A673 (cell line): ENCODE results near the gene USP25.

Experiments
- EZH2 ChIP-seq: fragments of 200-600 bp; sonication (generic); IDR thresholded peaks from 2 replicates; pipeline ENCODE4 v1.6.1; 2017; ENCODE audit warnings: borderline replicate concordance, low read depth, mild to moderate bottlenecking, mixed read lengths, antibody characterized with exemption, low read length; ENCODE audit not compliant: poor library complexity, severe bottlenecking
- TF ChIP-seq, protein P1 (sequence below): fragments of 300-800, 200-600 bp; sonication (generic); conservative IDR thresholded peaks from 2 replicates; pipeline ENCODE4 v1.5.1; 2017; ENCODE audit warnings: low read depth, mild to moderate bottlenecking, antibody characterized with exemption, low read length, moderate library complexity, mixed read lengths

DNA sequence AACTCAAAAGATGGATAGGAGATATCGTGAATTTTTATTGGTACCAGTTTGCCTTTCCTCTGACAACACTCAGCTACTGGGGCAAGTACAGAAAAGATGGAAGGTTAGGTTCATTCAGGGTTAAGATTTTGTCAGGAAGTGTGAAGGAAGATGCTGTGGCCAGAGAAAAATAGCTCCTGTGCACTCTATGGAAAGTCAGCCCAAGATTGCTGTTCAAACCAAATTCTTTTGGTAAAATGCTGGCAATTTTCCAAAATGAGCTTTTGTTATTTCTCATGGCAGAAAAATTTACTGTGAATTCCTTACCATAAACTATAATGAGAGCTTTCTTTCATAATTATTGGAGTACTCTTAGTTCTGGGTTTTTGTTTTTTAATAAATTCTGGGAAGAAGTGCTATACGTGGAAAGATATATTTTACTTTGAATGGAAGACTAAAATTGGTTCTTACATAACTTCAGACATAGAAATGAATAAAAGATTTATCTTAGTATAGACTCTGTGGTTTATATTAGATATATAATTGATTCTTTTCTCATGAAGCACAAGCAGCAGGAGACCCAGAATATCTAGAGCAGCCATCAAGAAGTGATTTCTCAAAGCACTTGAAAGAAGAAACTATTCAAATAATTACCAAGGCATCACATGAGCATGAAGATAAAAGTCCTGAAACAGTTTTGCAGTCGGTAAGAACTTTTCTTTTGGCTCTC is 112.2 kb downstream of the USP25 start:
- TF ChIP-seq, protein P1, sequence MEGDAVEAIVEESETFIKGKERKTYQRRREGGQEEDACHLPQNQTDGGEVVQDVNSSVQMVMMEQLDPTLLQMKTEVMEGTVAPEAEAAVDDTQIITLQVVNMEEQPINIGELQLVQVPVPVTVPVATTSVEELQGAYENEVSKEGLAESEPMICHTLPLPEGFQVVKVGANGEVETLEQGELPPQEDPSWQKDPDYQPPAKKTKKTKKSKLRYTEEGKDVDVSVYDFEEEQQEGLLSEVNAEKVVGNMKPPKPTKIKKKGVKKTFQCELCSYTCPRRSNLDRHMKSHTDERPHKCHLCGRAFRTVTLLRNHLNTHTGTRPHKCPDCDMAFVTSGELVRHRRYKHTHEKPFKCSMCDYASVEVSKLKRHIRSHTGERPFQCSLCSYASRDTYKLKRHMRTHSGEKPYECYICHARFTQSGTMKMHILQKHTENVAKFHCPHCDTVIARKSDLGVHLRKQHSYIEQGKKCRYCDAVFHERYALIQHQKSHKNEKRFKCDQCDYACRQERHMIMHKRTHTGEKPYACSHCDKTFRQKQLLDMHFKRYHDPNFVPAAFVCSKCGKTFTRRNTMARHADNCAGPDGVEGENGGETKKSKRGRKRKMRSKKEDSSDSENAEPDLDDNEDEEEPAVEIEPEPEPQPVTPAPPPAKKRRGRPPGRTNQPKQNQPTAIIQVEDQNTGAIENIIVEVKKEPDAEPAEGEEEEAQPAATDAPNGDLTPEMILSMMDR = no peak
- no peak for TF ChIP-seq EZH2
